OCI-LY7 (cell line): Measurements from ENCODE around the gene CLCN4. TPM values are rescaled to one million over a fixed set of nuclear protein-coding genes. Genes with fewer than 3 reads are reported as not detected.

Experiments
- BruUV-seq: library from RNA; stranded (reverse); fragments of 400-500 nt; replicated peaks from 2 replicates; lab custom pipeline; 2021; lab: Mats Ljungman, UMichigan
- CTCF ChIA-PET: fragments of 300-600 bp; sonication (Branson Sonifier 250); formaldehyde crosslinking; loops from one replicate; lab custom pipeline; 2022; ENCODE audit warnings: antibody characterized with exemption; ENCODE audit not compliant: unreplicated experiment; lab: Charles Lee
- POLR2A ChIA-PET: fragments of 300-600 bp; sonication (Branson Sonifier 250); formaldehyde crosslinking; loops from one replicate; lab custom pipeline; 2022; ENCODE audit warnings: antibody characterized with exemption; lab: Charles Lee
- DNase-seq: peaks from one replicate; pipeline ENCODE4 v3.0.0-alpha.2; 2015; ENCODE audit warnings: low spot score
- H2AFZ ChIP-seq: fragments of 200-600 bp; sonication (generic), shearing (Covaris generic); 2 replicates; pipeline ENCODE4 v1.6.1; 2014; ENCODE audit warnings: mild to moderate bottlenecking, antibody characterized with exemption, low read length, moderate library complexity
- H3K27ac ChIP-seq: fragments of 200-600 bp; sonication (generic); 2 replicates; pipeline ENCODE4 v1.5.1; 2014; ENCODE audit warnings: mixed run types, low read depth, mild to moderate bottlenecking, moderate library complexity, low read length, inconsistent platforms; ENCODE audit not compliant: poor library complexity, severe bottlenecking
- H3K36me3 ChIP-seq: fragments of 200-600 bp; sonication (generic); 2 replicates; pipeline ENCODE4 v1.6.1; 2014; ENCODE audit warnings: mild to moderate bottlenecking, antibody characterized with exemption, low read length, moderate library complexity, mixed read lengths; ENCODE audit not compliant: insufficient read depth
- H3K4me1 ChIP-seq: fragments of 200-600 bp; sonication (generic); 2 replicates; pipeline ENCODE4 v1.5.1; 2014; ENCODE audit warnings: mild to moderate bottlenecking, low read length; ENCODE audit not compliant: insufficient read depth, poor library complexity, severe bottlenecking
- H3K4me2 ChIP-seq: fragments of 200-600 bp; sonication (generic); 2 replicates; pipeline ENCODE4 v1.6.1; 2014; ENCODE audit warnings: mild to moderate bottlenecking, low read length
- H3K4me3 ChIP-seq: fragments of 200-600 bp; sonication (generic); 2 replicates; pipeline ENCODE4 v1.5.1; 2014; ENCODE audit warnings: mild to moderate bottlenecking, low read depth, low read length; ENCODE audit not compliant: poor library complexity, severe bottlenecking
- H3K79me2 ChIP-seq: fragments of 200-600 bp; sonication (generic); 2 replicates; pipeline ENCODE4 v1.6.1; 2016; ENCODE audit warnings: low read depth, mild to moderate bottlenecking, low read length, moderate library complexity, mixed read lengths; ENCODE audit not compliant: insufficient read depth
- H3K9me2 ChIP-seq: fragments of 200-600 bp; sonication (generic); 2 replicates; pipeline ENCODE4 v1.6.1; 2016; ENCODE audit warnings: mild to moderate bottlenecking, low read length, mixed read lengths; ENCODE audit not compliant: insufficient read depth
- H3K9me3 ChIP-seq: fragments of 200-600 bp; sonication (generic); 2 replicates; pipeline ENCODE4 v1.6.1; 2014; ENCODE audit warnings: mild to moderate bottlenecking, mixed run types, low read length, mixed read lengths
- H4K20me1 ChIP-seq: fragments of 200-600 bp; sonication (generic); 2 replicates; pipeline ENCODE4 v1.6.1; 2014; ENCODE audit warnings: mild to moderate bottlenecking, antibody characterized with exemption, low read length, moderate library complexity, mixed read lengths; ENCODE audit not compliant: insufficient read depth
- CTCF ChIP-seq: fragments of 200-600 bp; sonication (generic); conservative IDR thresholded peaks from 2 replicates; pipeline ENCODE4 v1.5.1; 2014; ENCODE audit warnings: mild to moderate bottlenecking, antibody characterized with exemption, low read length, moderate library complexity, mixed read lengths
- EZH2phosphoT487 ChIP-seq: fragments of 200-600 bp; sonication (generic); IDR thresholded peaks from 2 replicates; pipeline ENCODE4 v1.6.1; 2018; ENCODE audit warnings: low read depth, borderline replicate concordance, mild to moderate bottlenecking, mixed run types, antibody characterized with exemption, low read length, moderate library complexity, mixed read lengths
- intact Hi-C: fragments of 100-400 bp; cut with micrococcal nuclease; formaldehyde crosslinking; loops from one replicate; pipeline ENCODE4 v1.10.0; 2022; ENCODE audit not compliant: unreplicated experiment
- total RNA-seq, 2 experiments: library from RNA; depleted of rRNA in 1 of 2; stranded (reverse); fragments of >200 nt in 1 of 2; shearing (Covaris generic) in 1 of 2; gene quantifications; 2 replicates each; pipeline ENCODE4 v1.2.3, GENCODE V29; 2014 to 2022

Gene CLCN4
- total RNA-seq, 2 experiments from 2014 or later: 7.8 to 9.7 TPM

GRCh38 chrX:10110316-10110935, 46.3 kb upstream of the CLCN4 start:
- Histone ChIP-seq H3K4me2 (peak overlapping the region; percentile 72), H2AFZ (no peak overlapping the region), H3K79me2 (peaks cover 43% of the 10 kb centered on the region; the same call in 1 of the 2 replicates), H3K4me1 (peaks cover 97% of the 10 kb centered on the region), H3K9me2 (no peaks in the 10 kb centered on the region), H3K36me3 (peaks cover 26% of the 10 kb centered on the region; the same call in 1 of the 2 replicates), H3K4me3 (peak overlapping the region; percentile 60), H3K27ac (peak overlapping the region; percentile 100), H3K9me3 (no peaks in the 10 kb centered on the region), H4K20me1 (no peaks in the 10 kb centered on the region)
- ChIA-PET CTCF (interaction anchor here (1.1 to 1.6 kb wide), 3 partner anchors 11 to 33 kb away, joined by 3 to 5 read pairs (median 3); no protein-coding TSS in a partner anchor), POLR2A (interaction anchor here (0.8 to 8.1 kb wide), 4 partner anchors 11 to 37 kb away, joined by 3 to 77 read pairs (median 6); no protein-coding TSS in a partner anchor)
- intact Hi-C loops: loop anchor here (2.0 kb wide), 1 partner anchor 28 kb away; no protein-coding TSS in a partner anchor
- BruUV-seq: no TSS peak
- TF ChIP-seq CTCF: no peak
- DNase-seq: no peak

GRCh38 chrX:10110984-10111363, 45.8 kb upstream of the CLCN4 start:
- ChIA-PET POLR2A (interaction anchor here (0.6 to 8.1 kb wide), 7 partner anchors 11 to 1469 kb away, joined by 3 to 77 read pairs (median 5); no protein-coding TSS in a partner anchor), CTCF (interaction anchor here (1.1 to 1.6 kb wide), 2 partner anchors 10 to 34 kb away, joined by 3 to 5 read pairs; no protein-coding TSS in a partner anchor)
- H3K9me3 ChIP-seq: no peaks in the 10 kb centered on the region
- no peak overlapping the region for H2AFZ ChIP-seq
- H3K36me3 ChIP-seq: peaks cover 26% of the 10 kb centered on the region; the same call in 1 of the 2 replicates
- peaks cover 43% of the 10 kb centered on the region; the same call in 1 of the 2 replicates for H3K79me2 ChIP-seq
- no peak for DNase-seq
- TF ChIP-seq CTCF (no peak), EZH2phosphoT487 (no peak)
- H3K4me3 ChIP-seq: peak overlapping the region; percentile 60
- H3K4me1 ChIP-seq: peaks cover 95% of the 10 kb centered on the region
- H4K20me1 ChIP-seq: no peaks in the 10 kb centered on the region
- no peaks in the 10 kb centered on the region for H3K9me2 ChIP-seq
- BruUV-seq: TSS peak; percentile 82
- H3K27ac ChIP-seq: peak overlapping the region; percentile 100
- H3K4me2 ChIP-seq: peak overlapping the region; percentile 72
- intact Hi-C loops: loop anchor here (2.0 kb wide), 1 partner anchor 28 kb away; no protein-coding TSS in a partner anchor
